ENCODE measurements around the gene GPR155.
"Not testable (repeated sequence)": the region's sequence is repeated elsewhere in the genome, so short reads cannot be mapped to it uniquely, and the experiment has no call there.

GPR155 gene

DNA sequence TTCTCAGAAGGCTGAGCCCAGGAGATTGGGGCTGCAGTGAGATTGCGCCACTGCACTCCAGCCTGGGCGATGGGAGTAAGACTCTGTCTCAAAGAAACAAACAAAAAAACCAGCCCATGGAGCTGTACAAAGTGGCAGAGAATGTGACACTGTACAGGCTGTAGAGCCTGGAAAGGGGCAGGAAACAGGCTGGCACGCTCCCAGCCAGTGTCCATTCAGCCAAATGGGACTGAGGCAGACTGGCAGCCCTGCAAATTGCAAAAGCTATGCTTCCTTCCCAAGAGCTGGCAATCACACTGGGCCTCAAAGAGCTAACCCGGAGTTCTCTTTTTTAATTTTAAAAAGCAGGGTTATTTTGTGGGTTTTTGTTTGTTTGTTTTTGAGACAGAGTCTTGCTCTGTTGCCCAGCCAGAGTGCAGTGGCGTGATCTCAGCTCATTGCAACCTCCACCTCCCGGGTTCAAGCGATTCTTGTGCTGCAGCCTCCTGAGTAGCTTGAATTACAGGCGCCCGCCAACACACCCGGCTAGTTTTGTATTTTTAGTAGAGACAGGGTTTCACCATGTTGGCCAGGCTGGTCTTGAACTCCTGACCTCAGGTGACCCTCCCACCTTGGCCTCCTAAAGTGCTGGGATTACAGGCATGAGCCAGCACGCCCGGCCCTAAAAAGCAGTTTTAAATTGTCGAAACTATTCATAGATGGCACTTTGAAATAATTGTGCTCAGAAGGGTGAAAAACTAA lies 48.5 kb downstream of the GPR155 start:
- no peak for DNase-seq

GRCh38 chr2:174436351-174436750 lies 50.5 kb downstream of the GPR155 start:
- no peak for DNase-seq

- no peak for DNase-seq
Observed at GRCh38 chr2:174431902-174432301, 54.9 kb downstream of the GPR155 start.

DNA sequence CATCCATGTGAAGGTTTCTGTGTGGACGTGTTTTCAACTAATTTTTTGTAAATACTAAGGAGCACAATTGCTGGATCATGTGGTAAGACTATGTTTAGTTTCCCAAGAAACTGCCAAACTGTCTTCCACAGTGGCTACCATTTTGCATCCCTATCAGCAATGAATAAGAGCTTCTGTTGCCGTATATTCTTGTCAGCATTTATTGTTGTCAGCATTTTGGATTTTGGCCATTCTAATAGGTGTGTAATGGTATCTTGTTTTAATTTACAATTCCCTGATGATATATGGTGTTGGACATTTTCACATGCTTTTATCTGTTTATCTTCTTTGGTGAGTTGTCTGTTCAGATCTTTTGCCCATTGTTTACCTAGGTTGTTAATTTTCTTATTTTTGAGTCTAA lies 56.8 kb downstream of the GPR155 start:
- no peak for DNase-seq

- no peak for DNase-seq
Observed at GRCh38 chr2:174428214-174428613, 58.6 kb downstream of the GPR155 start.

DNA sequence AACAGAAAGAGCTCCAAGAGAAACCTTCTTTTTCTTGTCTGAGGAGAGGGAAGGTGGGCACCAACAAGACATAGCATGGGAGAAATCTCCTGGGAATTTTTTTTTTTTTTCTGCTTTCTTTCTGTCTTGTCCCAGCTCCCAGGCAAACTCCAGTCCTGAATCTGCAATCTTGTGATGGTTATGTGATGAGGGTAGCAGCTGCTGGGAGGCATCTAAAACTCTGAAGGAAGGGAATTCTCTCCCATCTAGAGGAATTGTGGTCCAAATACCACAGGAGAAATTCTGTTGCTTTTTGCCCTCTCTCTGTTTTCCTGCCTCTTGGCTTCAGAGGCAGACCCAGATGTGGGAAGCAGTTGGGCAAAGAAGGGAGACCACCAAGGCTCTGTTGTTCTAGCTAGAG lies 74.6 kb downstream of the GPR155 start:
- no peak for DNase-seq

DNA sequence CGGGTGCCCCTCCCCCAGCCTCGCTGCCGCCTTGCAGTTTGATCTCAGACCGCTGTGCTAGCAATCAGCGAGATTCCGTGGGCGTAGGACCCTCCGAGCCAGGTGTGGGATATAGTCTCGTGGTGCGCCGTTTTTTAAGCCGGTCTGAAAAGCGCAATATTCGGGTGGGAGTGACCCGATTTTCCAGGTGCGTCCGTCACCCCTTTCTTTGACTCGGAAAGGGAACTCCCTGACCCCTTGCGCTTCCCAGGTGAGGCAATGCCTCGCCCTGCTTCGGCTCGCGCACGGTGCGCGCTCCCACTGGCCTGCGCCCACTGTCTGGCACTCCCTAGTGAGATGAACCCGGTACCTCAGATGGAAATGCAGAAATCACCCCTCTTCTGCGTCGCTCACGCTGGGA lies 76.8 kb downstream of the GPR155 start:
- not testable (repeated sequence) for DNase-seq

GRCh38 chr2:174403628-174404027 lies 83.2 kb downstream of the GPR155 start:
- no peak for DNase-seq

GRCh38 chr2:174400853-174401252 lies 86.0 kb downstream of the GPR155 start:
- no peak for DNase-seq

DNA sequence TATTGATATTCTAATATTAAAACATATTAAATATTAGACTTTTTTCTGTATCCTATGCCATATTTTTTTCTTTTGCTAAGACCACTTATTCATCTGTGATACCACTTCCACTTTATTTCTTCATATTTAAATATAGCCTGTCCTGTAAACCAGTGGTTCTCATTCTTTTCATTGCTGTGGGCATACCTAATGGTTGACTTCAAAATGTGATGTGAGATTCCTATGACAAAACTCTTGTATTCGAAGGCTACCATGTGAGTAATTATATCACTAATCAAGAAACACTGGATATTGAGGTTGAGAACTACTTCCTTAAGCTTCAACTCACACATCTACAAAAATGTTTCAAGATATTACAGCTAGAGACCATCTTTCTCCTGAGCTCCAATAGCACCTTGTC lies 87.7 kb downstream of the GPR155 start:
- no peak for DNase-seq

- no peak for DNase-seq
Observed at GRCh38 chr2:174397773-174398172, 89.1 kb downstream of the GPR155 start.

DNA sequence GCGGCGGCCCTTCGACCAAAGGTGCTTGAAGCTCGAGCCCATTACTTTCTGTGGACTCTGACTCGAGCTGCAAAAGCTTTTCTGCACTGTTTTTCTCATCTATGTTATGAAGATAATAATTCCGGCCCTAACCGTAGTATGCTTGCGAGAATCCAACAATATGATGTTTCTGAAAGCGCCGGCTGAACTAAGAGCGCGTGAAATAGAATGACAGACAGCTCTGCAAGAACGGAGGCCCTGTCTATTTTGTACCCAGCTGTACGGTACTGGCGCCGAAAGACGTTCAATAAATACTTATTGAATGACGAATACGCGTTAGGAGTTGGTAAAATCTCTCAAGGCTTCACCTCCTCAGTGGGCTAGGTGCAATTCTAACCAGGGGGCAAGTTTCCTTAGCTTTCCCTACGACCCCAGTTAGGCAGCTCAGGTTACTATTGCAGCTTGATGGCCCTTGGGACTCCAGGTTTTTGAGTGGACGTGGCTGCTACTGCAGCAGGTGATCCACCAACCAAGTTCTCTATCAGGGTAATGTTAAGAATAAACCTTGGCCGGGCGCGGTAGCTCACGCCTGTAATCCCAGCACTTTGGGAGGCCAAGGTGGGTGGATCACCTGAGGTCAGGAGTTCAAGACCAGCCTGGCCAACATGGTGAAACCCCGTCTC lies 90.7 kb downstream of the GPR155 start:
- DNase-seq = no peak

DNA sequence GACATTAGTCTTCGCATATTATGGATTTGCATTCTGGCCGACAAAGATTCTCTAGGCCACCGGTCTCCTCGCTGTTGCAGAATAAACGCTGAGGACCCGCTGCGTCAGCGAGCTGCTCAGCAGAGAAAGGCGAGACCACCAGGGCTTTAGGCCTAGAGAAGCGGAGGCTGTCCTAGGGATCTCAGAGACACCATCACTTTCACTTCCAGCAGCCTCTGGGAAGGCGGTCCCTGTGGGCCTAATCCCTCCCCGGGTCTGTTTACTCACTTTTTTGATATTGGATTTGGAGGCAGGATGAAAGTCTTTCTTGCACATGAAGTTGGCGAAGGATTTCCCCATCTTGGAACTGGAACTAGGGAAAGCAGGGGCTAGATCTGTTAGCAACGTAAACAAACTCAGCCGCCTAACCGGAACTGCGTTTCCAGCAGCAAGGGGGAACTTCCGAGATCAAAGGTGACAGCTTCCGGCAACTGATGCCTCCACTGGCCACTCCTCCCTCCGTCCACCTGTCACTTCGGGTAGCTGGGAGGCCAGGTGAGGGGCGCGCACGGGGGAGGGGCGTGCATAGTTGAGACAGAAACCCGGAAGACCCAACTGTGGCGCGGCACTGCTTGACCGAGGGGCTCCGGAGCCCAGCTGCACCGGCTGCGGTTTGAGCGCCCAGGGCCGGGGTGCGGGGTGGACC lies 91.4 kb downstream of the GPR155 start, which contains the start of gene SCRN3:
Gene SCRN3 (plus strand): TSS at position 447 of the 685 bp plus-strand sequence. CDS start 2,554 bp downstream, outside the sequence.
- DNase-seq = peak; percentile 85

- peak; percentile 16 for DNase-seq
Observed at GRCh38 chr2:174392706-174393105, 94.1 kb downstream of the GPR155 start.

DNA sequence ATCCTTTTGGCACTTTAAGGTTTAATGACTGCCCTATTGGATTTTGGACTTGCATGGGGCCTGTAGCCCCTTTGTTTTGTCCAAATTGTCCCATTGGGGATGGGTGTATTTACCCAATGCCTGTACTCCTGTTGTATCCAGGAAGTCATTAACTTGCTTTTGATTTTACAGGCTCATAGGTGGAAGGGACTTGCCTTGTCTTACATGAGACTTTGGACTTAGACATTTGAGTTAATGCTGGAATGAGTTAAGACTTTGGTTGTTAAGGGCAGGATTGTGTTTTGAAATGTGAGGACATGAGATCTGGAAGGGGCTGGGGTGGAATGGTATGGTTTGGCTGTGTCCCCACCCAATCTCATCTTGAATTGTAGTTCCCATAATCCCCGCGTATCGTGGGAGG lies 96.5 kb downstream of the GPR155 start:
- not testable (repeated sequence) for DNase-seq

GRCh38 chr2:174389542-174389941 lies 97.3 kb downstream of the GPR155 start:
- no peak for DNase-seq

DNA sequence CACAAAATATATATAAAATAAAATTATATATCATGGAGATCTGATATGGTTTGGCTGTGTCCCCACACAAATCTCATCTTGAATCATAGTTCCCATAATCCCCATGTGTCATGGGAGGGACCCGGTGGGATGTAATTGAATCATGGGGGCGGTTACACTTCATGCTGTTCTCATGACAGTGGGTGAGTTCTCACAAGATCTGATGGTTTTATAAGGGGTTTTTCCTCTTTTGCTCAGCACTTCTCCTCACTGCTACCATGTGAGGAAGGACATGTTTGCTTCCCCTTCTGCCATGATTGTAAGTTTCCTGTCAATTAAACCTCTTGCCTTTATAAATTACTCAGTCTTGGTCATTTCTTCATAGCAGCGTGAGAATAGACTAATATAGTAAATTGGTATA lies 98.1 kb downstream of the GPR155 start:
- DNase-seq = not testable (repeated sequence)

- no peak for DNase-seq
Observed at GRCh38 chr2:174385201-174385600, 101.6 kb downstream of the GPR155 start.

DNA sequence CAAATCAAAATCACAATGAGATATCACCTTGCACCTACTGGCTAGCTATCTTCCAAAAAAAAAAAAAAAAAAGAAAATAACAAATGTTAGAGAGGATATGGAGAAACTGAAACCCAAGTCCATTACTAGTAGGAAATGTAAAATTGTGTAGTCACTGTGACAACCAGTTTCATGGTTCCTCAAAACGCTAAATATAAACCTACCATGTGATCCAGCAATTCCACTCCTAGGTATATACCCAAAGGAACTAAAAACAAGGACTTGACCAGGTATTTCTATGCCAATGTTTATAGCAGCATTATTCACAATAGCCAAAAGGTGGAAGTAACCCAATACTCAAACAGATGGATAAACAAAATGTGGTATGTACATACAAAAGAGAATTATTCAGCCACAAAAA lies 103.0 kb downstream of the GPR155 start:
- no peak for DNase-seq
